Effector memory CD4-positive, alpha-beta T cell (primary cell): ENCODE data around the gene SLC9A2.

Experiments used
- DNase-seq, 3 donors: peaks; one replicate each; pipeline ENCODE4 v3.0.0-alpha.2; 2020
- H3K27ac ChIP-seq: 2 replicates; pipeline ENCODE4 v1.7.0; 2013; ENCODE audit warnings: mild to moderate bottlenecking, low read length, moderate library complexity; ENCODE audit not compliant: insufficient read depth, poor library complexity, severe bottlenecking
- H3K27me3 ChIP-seq: replicated peaks from 2 replicates; pipeline ENCODE4 v1.7.0; 2013; ENCODE audit warnings: mild to moderate bottlenecking, low read length; ENCODE audit not compliant: insufficient read depth, control insufficient read depth, poor library complexity, severe bottlenecking
- H3K36me3 ChIP-seq: 2 replicates; pipeline ENCODE4 v1.7.0; 2013; ENCODE audit warnings: mild to moderate bottlenecking, low read length, moderate library complexity; ENCODE audit not compliant: control insufficient read depth, insufficient read depth
- H3K4me1 ChIP-seq: 2 replicates; pipeline ENCODE4 v1.7.0; 2013; ENCODE audit warnings: low read length, mild to moderate bottlenecking; ENCODE audit not compliant: control insufficient read depth, insufficient read depth, poor library complexity, severe bottlenecking
- H3K4me3 ChIP-seq: 2 replicates; pipeline ENCODE4 v1.7.0; 2013; ENCODE audit warnings: low read length, low read depth, mild to moderate bottlenecking; ENCODE audit not compliant: insufficient read depth, poor library complexity, severe bottlenecking
- H3K9me3 ChIP-seq: 2 replicates; pipeline ENCODE4 v1.7.0; 2013; ENCODE audit warnings: mild to moderate bottlenecking, low read length, moderate library complexity; ENCODE audit not compliant: control insufficient read depth

Gene SLC9A2

DNA sequence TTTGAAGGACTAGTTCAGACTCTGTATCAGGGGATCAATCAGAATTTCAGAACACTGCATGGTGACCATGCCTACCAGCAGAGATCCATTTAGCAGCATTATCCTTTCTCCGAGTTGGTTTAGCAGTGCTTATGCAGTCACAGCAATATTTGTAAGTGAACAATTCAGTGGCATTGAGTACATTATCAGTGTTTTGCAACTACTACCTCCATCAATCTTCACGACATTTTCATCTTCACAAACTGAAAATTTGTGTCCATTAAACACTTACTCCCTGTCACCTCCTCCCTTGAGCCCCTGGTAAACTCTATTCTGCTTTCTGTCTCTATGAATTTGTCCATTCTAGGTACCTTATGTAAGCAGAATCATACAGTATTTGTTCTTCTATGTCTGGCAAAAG lies 20.1 kb downstream of the SLC9A2 start:
- no peaks in the 10 kb centered on the region for H3K4me1 ChIP-seq
- H3K4me3 ChIP-seq: no peak overlapping the region
- no peaks in the 10 kb centered on the region for H3K9me3 ChIP-seq
- H3K36me3 ChIP-seq: no peaks in the 10 kb centered on the region
- H3K27ac ChIP-seq: no peak overlapping the region
- DNase-seq: no peak
- no peaks in the 10 kb centered on the region for H3K27me3 ChIP-seq

DNA sequence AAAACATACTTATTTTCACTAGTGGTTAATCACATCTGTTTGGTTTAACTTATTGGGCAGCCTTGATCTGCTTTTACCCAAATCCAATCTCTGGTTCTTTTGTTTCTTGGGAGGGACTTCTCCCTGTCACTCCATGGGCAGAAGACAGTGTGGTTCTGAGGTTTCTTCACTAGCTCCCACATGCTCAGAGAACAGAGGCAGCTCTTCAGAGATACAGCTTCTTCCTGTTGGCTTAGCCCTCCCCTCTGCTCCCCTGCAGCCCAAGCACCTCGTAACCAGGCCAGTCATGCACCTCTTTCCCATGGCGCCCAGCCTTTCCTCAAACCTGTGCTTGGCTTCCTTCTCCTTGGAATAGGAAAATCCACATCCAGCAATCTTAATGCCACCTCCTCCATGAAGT lies 32.8 kb downstream of the SLC9A2 start:
- Histone ChIP-seq H3K27ac (no peak overlapping the region), H3K4me1 (no peaks in the 10 kb centered on the region), H3K4me3 (no peak overlapping the region), H3K27me3 (no peaks in the 10 kb centered on the region), H3K9me3 (no peaks in the 10 kb centered on the region), H3K36me3 (no peaks in the 10 kb centered on the region)
- no peak for DNase-seq

DNA sequence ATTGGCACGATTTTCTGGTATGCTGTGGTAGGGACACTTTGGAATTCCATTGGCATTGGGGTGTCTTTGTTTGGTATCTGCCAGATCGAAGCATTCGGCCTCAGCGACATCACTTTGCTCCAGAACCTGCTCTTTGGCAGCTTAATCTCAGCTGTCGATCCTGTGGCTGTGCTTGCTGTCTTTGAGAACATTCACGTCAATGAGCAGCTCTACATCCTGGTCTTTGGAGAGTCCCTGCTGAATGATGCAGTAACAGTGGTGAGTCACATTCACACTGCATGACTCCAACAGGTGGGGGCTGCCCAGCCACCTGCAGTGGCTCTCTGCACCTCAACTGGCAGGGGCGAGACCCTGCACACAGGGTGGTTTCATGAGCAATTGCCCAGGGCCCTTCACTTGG lies 38.4 kb downstream of the SLC9A2 start:
- Histone ChIP-seq H3K4me3 (no peak overlapping the region), H3K36me3 (no peaks in the 10 kb centered on the region), H3K4me1 (no peaks in the 10 kb centered on the region), H3K9me3 (no peaks in the 10 kb centered on the region), H3K27ac (no peak overlapping the region), H3K27me3 (no peaks in the 10 kb centered on the region)
- DNase-seq: no peak

DNA sequence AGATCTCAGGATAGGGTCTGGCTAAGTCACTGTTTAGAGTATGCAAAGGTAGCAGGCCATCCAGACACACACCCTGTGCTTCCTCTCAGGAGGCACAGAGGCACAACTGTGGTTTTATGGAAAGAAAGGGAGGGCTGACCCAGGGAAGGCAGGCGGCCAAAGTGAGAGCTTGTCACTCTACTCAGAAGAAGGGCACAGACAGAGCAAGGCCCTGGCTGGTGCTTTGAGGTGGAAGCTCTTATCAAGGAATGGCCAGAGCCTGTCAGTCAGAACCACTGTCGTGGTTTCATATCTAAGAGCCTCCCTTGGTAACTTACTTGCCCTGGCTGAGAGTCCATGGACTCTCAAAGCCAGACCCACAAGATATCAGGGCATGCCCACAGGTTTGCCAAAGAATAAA lies 40.7 kb downstream of the SLC9A2 start:
- Histone ChIP-seq H3K9me3 (no peaks in the 10 kb centered on the region), H3K36me3 (no peaks in the 10 kb centered on the region), H3K4me1 (no peaks in the 10 kb centered on the region), H3K27ac (no peak overlapping the region), H3K4me3 (no peak overlapping the region), H3K27me3 (no peaks in the 10 kb centered on the region)
- no peak for DNase-seq

GRCh38 chr2:102660574-102660973 lies 41.2 kb downstream of the SLC9A2 start:
- no peaks in the 10 kb centered on the region for H3K27me3 ChIP-seq
- no peaks in the 10 kb centered on the region for H3K4me1 ChIP-seq
- H3K27ac ChIP-seq: no peak overlapping the region
- H3K9me3 ChIP-seq: no peaks in the 10 kb centered on the region
- H3K4me3 ChIP-seq: no peak overlapping the region
- H3K36me3 ChIP-seq: no peaks in the 10 kb centered on the region
- DNase-seq: no peak

GRCh38 chr2:102661846-102662245 lies 42.5 kb downstream of the SLC9A2 start:
- no peaks in the 10 kb centered on the region for H3K4me1 ChIP-seq
- no peaks in the 10 kb centered on the region for H3K36me3 ChIP-seq
- DNase-seq: no peak
- no peak overlapping the region for H3K4me3 ChIP-seq
- H3K9me3 ChIP-seq: no peaks in the 10 kb centered on the region
- H3K27me3 ChIP-seq: no peaks in the 10 kb centered on the region
- no peak overlapping the region for H3K27ac ChIP-seq

- no peak overlapping the region for H3K4me3 ChIP-seq
- H3K27ac ChIP-seq: no peak overlapping the region
- no peaks in the 10 kb centered on the region for H3K9me3 ChIP-seq
- no peak for DNase-seq
- H3K27me3 ChIP-seq: no peaks in the 10 kb centered on the region
- H3K4me1 ChIP-seq: no peaks in the 10 kb centered on the region
- no peaks in the 10 kb centered on the region for H3K36me3 ChIP-seq
These were observed 43.5 kb downstream of the SLC9A2 start for GRCh38 chr2:102662833-102663232.

- no peak overlapping the region for H3K27ac ChIP-seq
- no peaks in the 10 kb centered on the region for H3K4me1 ChIP-seq
- no peaks in the 10 kb centered on the region for H3K27me3 ChIP-seq
- no peaks in the 10 kb centered on the region for H3K9me3 ChIP-seq
- no peak for DNase-seq
- no peak overlapping the region for H3K4me3 ChIP-seq
- no peaks in the 10 kb centered on the region for H3K36me3 ChIP-seq
These were observed 44.0 kb downstream of the SLC9A2 start for GRCh38 chr2:102663381-102663780.

DNA sequence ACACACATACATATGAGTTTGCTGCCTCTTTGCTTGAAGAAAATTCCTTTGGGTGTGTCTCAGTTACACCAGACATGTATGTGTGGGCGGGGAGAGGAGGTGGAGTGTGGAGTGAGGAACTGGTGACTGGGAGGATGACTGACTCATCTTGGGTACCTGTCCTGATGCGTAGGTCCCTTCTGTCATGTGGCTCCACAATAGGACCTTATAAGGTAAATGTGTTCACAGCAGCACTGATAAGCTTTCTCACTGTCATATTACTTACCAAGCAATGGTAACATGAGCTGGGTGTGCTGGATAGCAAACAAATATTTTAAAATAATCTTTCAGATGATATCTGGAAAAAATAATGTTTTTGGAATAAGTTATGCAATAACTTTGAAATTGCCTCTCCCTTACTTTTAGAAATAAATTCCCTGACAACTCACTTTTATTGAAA lies 45.1 kb downstream of the SLC9A2 start:
- DNase-seq: no peak

DNA sequence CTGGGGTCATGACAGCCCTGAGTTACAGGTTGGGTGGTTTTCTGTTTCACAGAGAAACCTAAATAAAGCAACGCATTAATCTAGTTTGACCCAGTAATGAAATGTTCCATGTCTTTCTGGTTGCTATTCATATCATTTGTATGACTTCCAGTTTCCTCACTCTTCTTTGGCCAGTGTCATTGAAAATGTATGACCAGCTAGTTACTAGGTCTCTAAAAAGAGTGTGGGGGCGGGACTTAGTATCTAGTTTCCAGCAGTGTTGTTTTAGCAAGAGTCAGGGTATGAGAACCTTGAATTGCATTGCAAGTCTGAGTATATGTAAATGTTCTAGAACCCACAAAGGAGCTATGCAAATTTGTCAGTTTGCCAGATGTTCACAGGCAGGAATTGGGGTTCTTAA lies 47.7 kb downstream of the SLC9A2 start:
- H3K27me3 ChIP-seq: no peaks in the 10 kb centered on the region
- H3K36me3 ChIP-seq: no peaks in the 10 kb centered on the region
- DNase-seq: no peak

More for the DNA sequence above, 45.1 kb downstream of the SLC9A2 start:
- Histone ChIP-seq H3K36me3 (no peaks in the 10 kb centered on the region), H3K9me3 (no peaks in the 10 kb centered on the region), H3K27me3 (no peaks in the 10 kb centered on the region), H3K4me3 (no peak overlapping the region), H3K27ac (no peak overlapping the region), H3K4me1 (no peaks in the 10 kb centered on the region)

GRCh38 chr2:102668171-102668570 lies 48.8 kb downstream of the SLC9A2 start:
- Histone ChIP-seq H3K9me3 (no peaks in the 10 kb centered on the region), H3K4me3 (no peak overlapping the region), H3K36me3 (no peaks in the 10 kb centered on the region), H3K4me1 (no peaks in the 10 kb centered on the region), H3K27ac (no peak overlapping the region), H3K27me3 (no peaks in the 10 kb centered on the region)
- DNase-seq: no peak

More for the DNA sequence above, 47.7 kb downstream of the SLC9A2 start:
- Histone ChIP-seq H3K27ac (no peak overlapping the region), H3K4me1 (no peaks in the 10 kb centered on the region), H3K4me3 (no peak overlapping the region), H3K9me3 (no peaks in the 10 kb centered on the region)
